HEK293T (cell line): Measurements from ENCODE around the gene DHX34.
A peak's percentile ranks its signal among the peaks of the same experiment; 100 is the strongest.

Experiments
- CTCF ChIA-PET: fragments of 350-600 bp; formaldehyde crosslinking; extraction: SDS; loops from one replicate; lab custom pipeline; 2021; ENCODE audit warnings: antibody characterized with exemption, inconsistent platforms; lab: Yijun Ruan, JAX
- POLR2A ChIA-PET: fragments of 350-600 bp; formaldehyde crosslinking; extraction: SDS; loops from one replicate; lab custom pipeline; 2020; ENCODE audit warnings: antibody characterized with exemption, inconsistent platforms; lab: Yijun Ruan, JAX
- DNase-seq: peaks from one replicate; pipeline ENCODE4 v3.0.0; 2012; ENCODE audit warnings: mixed read lengths; ENCODE audit errors: extremely low spot score
- ARNT ChIP-seq: fragments of 450-650 bp; IDR thresholded peaks from 2 replicates; pipeline ENCODE4 v1.6.1; 2017; ENCODE audit warnings: mild to moderate bottlenecking
- BHLHE40 ChIP-seq: fragments of 450-650 bp; IDR thresholded peaks from 2 replicates; pipeline ENCODE4 v1.6.1; 2016; ENCODE audit warnings: mild to moderate bottlenecking, moderate library complexity, borderline replicate concordance
- CTBP1 ChIP-seq: fragments of 450-650 bp; IDR thresholded peaks from 2 replicates; pipeline ENCODE4 v1.6.1; 2016; ENCODE audit warnings: borderline replicate concordance
- ELF4 ChIP-seq: fragments of 450-650 bp; IDR thresholded peaks from 2 replicates; pipeline ENCODE4 v1.6.1; 2017; ENCODE audit warnings: antibody characterized with exemption
- FOXA1 ChIP-seq: fragments of 450-650 bp; IDR thresholded peaks from 2 replicates; pipeline ENCODE4 v1.6.1; 2016; ENCODE audit warnings: mild to moderate bottlenecking
- FOXK2 ChIP-seq: fragments of 450-650 bp; IDR thresholded peaks from 2 replicates; pipeline ENCODE4 v1.6.1; 2016; ENCODE audit warnings: mild to moderate bottlenecking
- FOXM1 ChIP-seq: fragments of 450-650 bp; IDR thresholded peaks from 2 replicates; pipeline ENCODE4 v1.6.1; 2017; ENCODE audit warnings: mild to moderate bottlenecking, borderline replicate concordance
- HDGF ChIP-seq: fragments of 450-650 bp; IDR thresholded peaks from 2 replicates; pipeline ENCODE4 v1.6.1; 2017; ENCODE audit warnings: antibody characterized with exemption, borderline replicate concordance
- L3MBTL2 ChIP-seq: fragments of 450-650 bp; conservative IDR thresholded peaks from 2 replicates; pipeline ENCODE4 v1.6.1; 2016; ENCODE audit warnings: mild to moderate bottlenecking
- LEF1 ChIP-seq: fragments of 450-650 bp; IDR thresholded peaks from 2 replicates; pipeline ENCODE4 v1.6.1; 2017; ENCODE audit warnings: mild to moderate bottlenecking, borderline replicate concordance
- NFRKB ChIP-seq: fragments of 450-650 bp; IDR thresholded peaks from 2 replicates; pipeline ENCODE4 v1.6.1; 2016; ENCODE audit warnings: mild to moderate bottlenecking, moderate library complexity
- SP1 ChIP-seq: fragments of 450-650 bp; IDR thresholded peaks from 2 replicates; pipeline ENCODE4 v1.6.1; 2017
- SUZ12 ChIP-seq: fragments of 450-650 bp; IDR thresholded peaks from 2 replicates; pipeline ENCODE4 v1.6.1; 2016; ENCODE audit warnings: mild to moderate bottlenecking
- TARDBP ChIP-seq: fragments of 450-650 bp; IDR thresholded peaks from 2 replicates; pipeline ENCODE4 v1.6.1; 2016
- ZNF384 ChIP-seq: fragments of 450-650 bp; IDR thresholded peaks from 2 replicates; pipeline ENCODE4 v1.6.1; 2016
- TF ChIP-seq, protein P1 (sequence below): fragments of 450-650 bp; IDR thresholded peaks from 2 replicates; pipeline ENCODE4 v1.6.1; 2016

The DHX34 gene

DNA sequence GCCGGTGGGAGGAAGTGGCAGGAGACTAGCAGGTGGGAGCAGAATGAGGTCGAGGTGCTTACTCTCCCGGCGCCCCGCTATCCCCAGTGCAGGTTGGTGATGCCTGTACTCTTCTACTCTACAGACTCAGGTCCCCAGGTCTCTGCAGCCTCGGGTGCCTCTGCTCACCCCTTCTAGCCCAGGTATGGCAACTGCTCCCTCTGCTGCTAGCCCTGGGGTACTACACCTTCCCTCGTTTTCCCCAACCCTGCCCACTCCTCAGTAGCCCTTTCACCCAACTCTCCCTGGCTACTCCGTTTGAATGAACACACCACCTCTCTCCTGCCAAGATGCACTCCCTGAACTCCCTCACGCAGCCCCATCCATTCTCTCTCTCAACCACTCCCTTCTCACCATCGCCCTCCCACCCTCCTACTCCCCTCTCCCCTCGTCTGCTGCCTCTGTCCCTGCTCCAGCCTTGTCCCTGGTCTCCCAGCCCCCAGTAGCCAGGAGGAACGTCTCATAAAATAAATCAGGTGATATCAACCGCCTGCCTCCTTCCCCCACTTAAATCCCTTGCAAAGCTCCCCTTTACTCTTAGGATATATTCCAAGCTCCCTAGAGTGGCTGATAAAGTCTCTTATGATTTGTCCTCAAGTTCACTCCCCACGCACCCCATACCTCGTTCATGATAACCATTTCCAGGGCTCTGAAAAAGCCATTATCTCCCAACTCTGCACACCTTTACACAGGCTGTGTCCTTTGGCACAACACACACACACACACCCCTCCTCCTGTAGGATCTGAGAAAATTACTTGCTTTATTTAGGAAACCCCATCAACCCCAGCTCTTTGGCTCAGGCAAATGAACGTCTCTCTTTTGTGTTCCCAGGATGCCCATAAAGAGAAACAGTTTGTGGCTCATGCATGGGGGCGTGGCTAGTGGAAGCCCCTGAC lies 78.4 kb downstream of the DHX34 start:
- CTCF ChIA-PET: interaction anchor here (0.7 to 1.9 kb wide), 15 partner anchors 9 to 392 kb away, joined by 3 to 12 read pairs (median 4); partner anchors contain the start of genes DHX34 and NAPA
- POLR2A ChIA-PET: interaction anchor here (0.8 to 1.2 kb wide), 5 partner anchors 9 to 314 kb away, joined by 3 to 7 read pairs (median 3); partner anchors contain the start of genes CCDC9, DHX34 and ZC3H4
- DNase-seq: peak; percentile 75
- TF ChIP-seq TARDBP: no peak
- TF ChIP-seq FOXK2: no peak
- no peak for TF ChIP-seq ZNF384
- no peak for TF ChIP-seq BHLHE40
- no peak for TF ChIP-seq LEF1
- TF ChIP-seq ARNT: no peak
- no peak for TF ChIP-seq CTBP1
- no peak for TF ChIP-seq FOXM1
- TF ChIP-seq HDGF: no peak
- TF ChIP-seq L3MBTL2: no peak
- no peak for TF ChIP-seq SUZ12
- TF ChIP-seq NFRKB: no peak

DNA sequence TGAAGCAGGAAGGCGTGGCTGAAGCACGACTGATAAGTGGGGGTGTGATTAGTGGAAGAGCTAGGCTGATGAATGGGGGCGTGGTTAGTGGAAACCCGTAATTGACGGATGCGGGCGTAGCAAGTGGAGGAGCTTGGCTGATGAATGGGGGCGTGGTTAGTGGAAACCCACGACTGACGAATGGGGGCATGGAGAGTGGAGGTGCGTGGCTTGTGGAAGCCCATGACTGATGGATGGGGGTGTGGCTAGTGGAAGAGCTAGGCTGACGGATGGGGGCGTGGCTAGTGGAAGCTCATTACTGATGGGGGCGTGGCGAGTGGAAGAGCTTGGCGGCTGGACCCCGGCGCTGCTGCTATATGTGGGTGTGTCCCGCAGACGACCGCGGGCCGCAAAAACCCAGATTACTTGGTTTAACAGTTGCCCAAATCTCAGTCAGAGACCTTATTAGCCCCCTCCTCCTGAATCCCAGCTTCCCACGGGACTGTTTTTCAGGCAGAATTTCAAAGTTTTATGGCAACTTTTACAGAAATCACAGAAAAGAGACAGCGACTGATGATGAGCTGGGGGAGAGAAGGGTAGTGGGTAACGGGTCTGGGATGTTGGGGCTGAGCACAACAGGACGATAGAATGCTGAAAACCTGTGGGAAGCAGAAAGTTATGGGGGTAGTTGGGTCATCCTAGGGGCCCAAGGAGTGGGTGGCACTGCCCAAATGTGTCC lies 79.2 kb downstream of the DHX34 start:
- no peak for TF ChIP-seq L3MBTL2
- TF ChIP-seq LEF1: no peak
- TF ChIP-seq, protein P1, sequence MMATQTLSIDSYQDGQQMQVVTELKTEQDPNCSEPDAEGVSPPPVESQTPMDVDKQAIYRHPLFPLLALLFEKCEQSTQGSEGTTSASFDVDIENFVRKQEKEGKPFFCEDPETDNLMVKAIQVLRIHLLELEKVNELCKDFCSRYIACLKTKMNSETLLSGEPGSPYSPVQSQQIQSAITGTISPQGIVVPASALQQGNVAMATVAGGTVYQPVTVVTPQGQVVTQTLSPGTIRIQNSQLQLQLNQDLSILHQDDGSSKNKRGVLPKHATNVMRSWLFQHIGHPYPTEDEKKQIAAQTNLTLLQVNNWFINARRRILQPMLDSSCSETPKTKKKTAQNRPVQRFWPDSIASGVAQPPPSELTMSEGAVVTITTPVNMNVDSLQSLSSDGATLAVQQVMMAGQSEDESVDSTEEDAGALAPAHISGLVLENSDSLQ: peak; percentile 96
- ChIA-PET CTCF (interaction anchor here (0.7 to 1.9 kb wide), 15 partner anchors 8 to 393 kb away, joined by 3 to 12 read pairs (median 4); partner anchors contain the start of genes DHX34 and NAPA), POLR2A (interaction anchor here (0.7 to 1.2 kb wide), 6 partner anchors 8 to 315 kb away, joined by 3 to 7 read pairs (median 4); partner anchors contain the start of genes CCDC9, DHX34 and ZC3H4)
- DNase-seq: peak; percentile 95

DNA sequence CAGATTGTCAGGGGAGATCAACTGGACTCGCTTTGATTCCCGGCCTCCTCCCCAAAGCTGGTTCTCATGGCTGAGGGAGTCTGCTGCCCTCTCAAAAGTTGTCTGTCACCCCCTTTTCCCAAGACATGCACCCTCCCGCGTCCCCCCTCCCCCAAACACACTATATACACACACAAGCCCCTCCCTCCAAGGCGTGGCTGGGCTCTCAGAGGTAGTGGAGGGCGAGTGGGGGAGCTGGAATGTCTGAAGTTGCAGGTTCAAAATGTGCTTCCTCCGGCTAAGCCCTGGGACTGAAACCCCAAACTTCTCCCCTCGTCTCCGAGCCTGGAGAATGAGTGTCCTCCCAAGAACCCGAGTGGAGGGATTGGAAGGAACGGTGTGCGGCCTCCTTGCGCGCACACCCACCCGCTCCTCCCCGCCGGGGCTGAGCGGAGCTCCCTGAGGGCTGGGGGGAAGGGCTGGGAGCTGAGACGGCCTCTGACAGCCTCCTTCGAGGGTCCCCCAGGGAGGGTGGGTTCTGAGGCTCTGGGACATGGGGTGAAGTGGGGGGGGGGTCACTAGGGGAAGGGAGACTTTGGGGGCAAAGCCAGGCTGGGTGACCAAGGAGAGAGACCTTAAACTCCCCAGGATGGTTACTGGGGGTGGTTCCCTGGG lies 80.2 kb downstream of the DHX34 start:
- TF ChIP-seq FOXK2 (no peak), CTBP1 (no peak), NFRKB (no peak), BHLHE40 (no peak), HDGF (no peak), LEF1 (no peak), SP1 (no peak), ELF4 (no peak), ARNT (no peak), SUZ12 (no peak), ZNF384 (no peak), TARDBP (no peak), L3MBTL2 (no peak), FOXM1 (no peak)
- TF ChIP-seq, protein P1: no peak
- ChIA-PET CTCF (interaction anchor here (0.9 to 1.9 kb wide), 7 partner anchors 7 to 277 kb away, joined by 3 to 12 read pairs (median 4); partner anchors contain the start of gene DHX34), POLR2A (interaction anchor here (0.5 to 1.2 kb wide), 3 partner anchors 314 to 685 kb away, joined by 3 to 4 read pairs (median 3); partner anchors contain the start of gene ZC3H4)
- no peak for DNase-seq

DNA sequence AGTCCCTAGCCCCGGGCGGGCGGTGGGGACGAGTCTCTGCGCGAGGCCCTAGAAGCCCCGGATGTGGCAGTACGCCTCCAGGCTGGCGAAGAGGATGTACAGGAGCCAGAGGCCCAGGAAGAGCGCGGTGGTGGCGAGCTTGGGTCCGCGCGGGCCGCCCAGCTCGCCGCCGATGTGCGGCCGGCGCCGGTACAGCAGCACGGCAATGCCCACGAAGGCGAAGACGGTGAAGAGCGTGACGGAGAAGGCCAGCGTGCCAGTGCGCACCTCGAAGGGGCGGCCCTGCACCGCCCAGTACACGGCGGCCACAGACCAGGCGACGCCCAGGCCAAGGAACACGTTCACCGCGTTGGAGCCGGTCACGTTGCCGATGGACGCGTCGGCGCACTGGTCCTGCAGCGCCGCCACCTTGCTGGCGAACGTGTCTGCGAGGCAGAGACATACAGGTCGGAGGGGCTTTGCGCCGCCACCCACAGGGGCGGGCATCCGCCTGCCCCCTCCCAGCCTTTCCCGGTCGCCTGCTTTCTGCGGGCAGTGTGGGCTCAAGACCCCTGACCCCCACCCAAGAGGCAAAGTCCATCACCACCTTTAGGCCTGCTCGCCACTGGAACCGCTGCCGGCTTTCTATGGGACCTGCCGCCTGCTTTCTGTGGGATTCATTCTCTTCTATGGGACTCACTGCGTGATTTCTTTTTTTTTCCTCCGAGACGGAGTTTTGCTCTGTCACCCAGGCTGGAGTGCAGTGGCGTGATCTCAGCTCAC lies 81.1 kb downstream of the DHX34 start:
- DNase-seq: no peak
- TF ChIP-seq HDGF: no peak
- no peak for TF ChIP-seq SP1
- no peak for TF ChIP-seq BHLHE40
- no peak for TF ChIP-seq FOXK2
- TF ChIP-seq TARDBP: no peak
- TF ChIP-seq SUZ12: no peak
- TF ChIP-seq FOXA1: no peak
- TF ChIP-seq NFRKB: no peak
- TF ChIP-seq ARNT: no peak
- no peak for TF ChIP-seq LEF1
- no peak for TF ChIP-seq CTBP1
- TF ChIP-seq ELF4: no peak
- TF ChIP-seq ZNF384: no peak
- POLR2A ChIA-PET: no interaction called here
- CTCF ChIA-PET: no interaction called here

DNA sequence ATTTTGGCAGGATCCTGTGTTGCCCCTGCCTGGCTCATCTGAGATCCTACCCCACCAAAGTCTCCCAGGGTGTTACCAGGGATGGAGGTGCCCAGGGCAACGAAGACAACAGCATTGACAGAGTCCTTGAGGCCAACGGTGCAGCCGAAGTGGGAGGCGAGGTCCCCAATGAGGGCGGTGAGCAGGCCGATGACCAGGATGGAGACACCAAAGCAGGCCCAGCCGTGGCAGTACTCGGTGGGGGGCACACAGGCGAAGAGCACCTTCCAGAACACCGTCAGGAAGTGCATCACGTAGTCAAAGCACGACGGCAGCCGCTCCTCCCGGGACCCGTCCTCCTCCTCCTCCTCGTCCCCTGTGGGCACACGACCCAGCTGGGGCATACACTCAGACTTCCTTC lies 83.0 kb downstream of the DHX34 start:
- ChIA-PET POLR2A (interaction anchor here (1.6 kb wide), 1 partner anchor 52 kb away, joined by 4 read pairs; the partner anchor contains the start of gene KPTN), CTCF (interaction anchor here (0.6 kb wide), 1 partner anchor 116 kb away, joined by 4 read pairs; no protein-coding TSS in a partner anchor)
- no peak for TF ChIP-seq LEF1
- no peak for TF ChIP-seq ZNF384
- TF ChIP-seq, protein P1: no peak
- no peak for TF ChIP-seq ELF4
- no peak for TF ChIP-seq FOXK2
- TF ChIP-seq FOXA1: no peak
- no peak for TF ChIP-seq CTBP1
- no peak for TF ChIP-seq SUZ12
- TF ChIP-seq ARNT: no peak
- TF ChIP-seq L3MBTL2: no peak
- TF ChIP-seq HDGF: no peak
- DNase-seq: no peak
